MM.1S (cell line): ENCODE measurements around the gene HERC2.

Source experiments
- CTCF ChIP-seq: fragments of 300-600 bp; sonication (generic); IDR thresholded peaks from 2 replicates; pipeline ENCODE4 v1.5.1; 2016; ENCODE audit warnings: antibody characterized with exemption, low read length, mixed read lengths
- EZH2 ChIP-seq: fragments of 300-600 bp; sonication (generic); optimal IDR thresholded peaks from 2 replicates; pipeline ENCODE3; 2017; ENCODE audit warnings: low read depth, mild to moderate bottlenecking, antibody characterized with exemption, low read length, mixed read lengths
- EZH2phosphoT487 ChIP-seq: fragments of 300-600 bp; sonication (generic); IDR thresholded peaks from 2 replicates; pipeline ENCODE4 v1.6.1; 2018; ENCODE audit warnings: antibody characterized with exemption, low read length

- TF ChIP-seq EZH2 (no peak), CTCF (peak; percentile 73), EZH2phosphoT487 (no peak)
Observed at GRCh38 chr15:28086175-28086703, 235.7 kb downstream of the HERC2 start.
